Measurements from ENCODE around the gene ZNF574.
A peak's percentile ranks its signal among the peaks of the same experiment; 100 is the strongest.

The ZNF574 gene

DNA sequence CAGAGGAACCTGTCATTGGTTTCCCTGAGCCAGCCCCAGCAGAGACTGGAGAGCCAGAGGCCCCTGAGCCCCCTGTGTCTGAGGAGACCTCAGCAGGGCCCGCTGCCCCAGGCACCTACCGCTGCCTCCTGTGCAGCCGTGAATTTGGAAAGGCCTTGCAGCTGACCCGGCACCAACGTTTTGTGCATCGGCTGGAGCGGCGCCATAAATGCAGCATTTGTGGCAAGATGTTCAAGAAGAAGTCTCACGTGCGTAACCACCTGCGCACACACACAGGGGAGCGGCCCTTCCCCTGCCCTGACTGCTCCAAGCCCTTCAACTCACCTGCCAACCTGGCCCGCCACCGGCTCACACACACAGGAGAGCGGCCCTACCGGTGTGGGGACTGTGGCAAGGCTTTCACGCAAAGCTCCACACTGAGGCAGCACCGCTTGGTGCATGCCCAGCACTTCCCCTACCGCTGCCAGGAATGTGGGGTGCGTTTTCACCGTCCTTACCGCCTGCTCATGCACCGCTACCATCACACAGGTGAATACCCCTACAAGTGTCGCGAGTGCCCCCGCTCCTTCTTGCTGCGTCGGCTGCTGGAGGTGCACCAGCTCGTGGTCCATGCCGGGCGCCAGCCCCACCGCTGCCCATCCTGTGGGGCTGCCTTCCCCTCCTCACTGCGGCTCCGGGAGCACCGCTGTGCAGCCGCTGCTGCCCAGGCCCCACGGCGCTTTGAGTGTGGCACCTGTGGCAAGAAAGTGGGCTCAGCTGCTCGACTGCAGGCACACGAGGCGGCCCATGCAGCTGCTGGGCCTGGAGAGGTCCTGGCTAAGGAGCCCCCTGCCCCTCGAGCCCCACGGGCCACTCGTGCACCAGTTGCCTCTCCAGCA is 4.2 kb downstream of the ZNF574 start:
- no peak for DNase-seq (ENCODE audit: low read depth)

DNA sequence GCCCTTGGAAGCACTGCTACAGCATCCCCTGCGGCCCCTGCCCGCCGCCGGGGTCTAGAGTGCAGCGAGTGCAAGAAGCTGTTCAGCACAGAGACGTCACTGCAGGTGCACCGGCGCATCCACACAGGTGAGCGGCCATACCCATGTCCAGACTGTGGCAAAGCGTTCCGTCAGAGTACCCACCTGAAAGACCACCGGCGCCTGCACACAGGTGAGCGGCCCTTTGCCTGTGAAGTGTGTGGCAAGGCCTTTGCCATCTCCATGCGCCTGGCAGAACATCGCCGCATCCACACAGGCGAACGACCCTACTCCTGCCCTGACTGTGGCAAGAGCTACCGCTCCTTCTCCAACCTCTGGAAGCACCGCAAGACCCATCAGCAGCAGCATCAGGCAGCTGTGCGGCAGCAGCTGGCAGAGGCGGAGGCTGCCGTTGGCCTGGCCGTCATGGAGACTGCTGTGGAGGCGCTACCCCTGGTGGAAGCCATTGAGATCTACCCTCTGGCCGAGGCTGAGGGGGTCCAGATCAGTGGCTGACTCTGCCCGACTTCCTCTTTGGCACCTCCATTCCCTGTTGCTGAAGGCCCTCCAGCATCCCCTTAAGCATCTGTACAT is 4.9 kb downstream of the ZNF574 start:
- no peak for DNase-seq (ENCODE audit: low read depth)

DNA sequence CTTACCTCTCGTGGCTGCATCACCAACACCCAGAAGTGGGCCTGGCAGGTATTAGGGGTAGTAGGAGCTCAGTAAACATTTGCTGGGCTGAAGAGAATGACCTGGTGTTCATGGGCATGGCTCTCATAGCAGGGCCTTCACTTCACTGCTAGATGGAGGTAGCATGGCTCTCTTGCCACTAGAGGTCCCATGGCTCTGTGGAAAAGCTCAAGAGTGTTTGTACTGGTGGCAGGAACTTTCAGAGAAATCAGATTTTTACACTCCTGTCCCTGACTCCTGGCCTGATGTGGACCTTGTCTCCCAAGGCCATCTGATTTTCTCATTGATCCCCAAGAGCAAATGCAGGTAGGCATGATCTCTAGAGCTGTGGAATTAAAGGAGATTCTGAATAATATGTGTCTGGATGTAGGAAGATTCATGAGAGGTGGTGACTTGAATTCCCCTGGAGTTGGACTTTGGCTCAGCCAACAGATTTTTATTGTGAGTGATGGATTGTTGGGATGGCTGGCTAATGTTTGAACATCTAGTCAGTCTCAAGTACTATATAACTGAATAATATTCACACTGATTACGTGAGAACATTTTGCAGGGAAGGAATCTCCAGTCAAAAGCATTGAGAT is 5.7 kb downstream of the ZNF574 start:
- no peak for DNase-seq (ENCODE audit: low read depth)

DNA sequence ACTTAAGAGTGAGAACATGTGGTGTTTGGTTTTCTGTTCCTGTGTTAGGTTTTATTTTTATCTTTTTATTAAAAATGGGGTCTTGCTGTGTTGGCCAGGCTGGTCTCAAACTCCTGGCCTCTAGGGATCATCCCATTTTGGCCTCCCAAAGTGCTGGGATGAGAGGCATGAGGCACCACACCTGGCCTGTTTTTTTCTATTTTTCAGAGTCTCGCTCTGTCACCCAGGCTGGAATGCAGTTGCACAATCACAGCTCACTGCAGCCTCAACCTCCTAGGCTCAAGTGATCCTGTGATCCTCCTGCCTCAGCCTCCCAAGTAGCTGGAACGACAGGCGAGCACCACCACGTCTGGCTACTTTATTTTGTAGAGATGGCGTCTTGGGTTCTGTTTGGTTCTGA is 7.6 kb downstream of the ZNF574 start:
- DNase-seq (ENCODE audit: low read depth) = no peak

DNA sequence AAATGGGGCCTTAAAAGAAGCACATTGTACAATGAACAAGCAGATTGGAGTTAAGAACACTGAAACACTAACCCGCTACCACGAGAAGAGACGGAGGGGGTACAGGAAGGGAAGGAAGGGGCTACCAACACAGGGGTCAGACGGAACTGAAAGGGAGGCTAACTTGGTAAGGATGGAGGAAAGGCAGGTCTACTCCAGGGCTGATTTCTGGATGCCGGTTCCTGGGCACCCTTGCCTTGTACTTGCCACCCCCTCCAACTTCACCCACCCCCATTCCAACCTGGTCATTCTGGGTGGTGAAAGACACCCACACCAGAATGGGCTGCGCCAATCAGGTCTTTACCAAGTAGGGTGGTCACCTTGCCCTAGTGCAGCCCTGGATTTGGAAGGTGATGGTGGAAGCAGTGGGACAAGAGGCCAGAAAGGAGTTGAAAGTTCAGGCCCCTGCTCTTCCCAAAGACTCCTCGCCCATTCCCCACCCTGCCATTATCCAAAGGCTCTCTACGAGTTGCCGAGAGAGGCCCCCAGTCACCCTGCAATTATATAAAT is 10.3 kb downstream of the ZNF574 start:
- no peak for DNase-seq (ENCODE audit: low read depth)

DNA sequence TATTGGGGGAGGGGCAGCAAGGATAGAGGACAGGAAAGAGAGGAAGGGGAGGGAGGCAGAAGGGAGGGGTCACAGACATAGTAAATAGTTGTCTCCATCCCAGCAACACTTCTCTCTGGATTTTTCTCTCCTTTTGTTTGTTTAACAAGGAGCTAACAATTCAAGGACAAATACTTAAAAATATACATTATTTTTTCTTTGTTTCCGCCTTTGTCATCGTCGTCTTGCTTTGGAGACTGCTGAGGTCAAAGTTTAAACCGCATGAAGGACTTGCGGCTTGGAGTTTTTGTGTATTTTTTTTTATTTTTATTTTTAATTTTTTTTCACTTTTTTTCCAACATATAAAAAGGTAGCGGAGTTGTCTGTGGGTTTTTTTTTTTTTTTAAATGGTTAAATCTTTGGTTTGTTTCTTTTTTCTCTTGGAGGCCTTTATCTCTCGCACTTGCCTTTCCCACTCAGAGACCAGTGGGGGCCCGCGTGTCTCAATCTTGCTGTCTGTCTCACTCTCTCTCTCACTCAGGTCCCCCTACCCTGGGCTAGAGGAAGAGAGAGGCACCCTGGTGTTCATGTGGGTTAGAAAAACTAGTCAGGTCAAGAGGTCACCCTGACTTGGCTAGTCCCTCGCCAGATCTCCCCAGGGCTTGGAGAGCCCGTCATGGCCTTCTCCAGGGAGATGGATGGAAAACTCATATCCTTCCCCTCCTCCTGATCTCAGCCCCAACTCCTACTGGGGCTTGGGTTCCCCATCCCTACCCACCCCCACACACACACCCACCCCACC is 11.0 kb downstream of the ZNF574 start:
- no peak for DNase-seq (ENCODE audit: low read depth)

DNA sequence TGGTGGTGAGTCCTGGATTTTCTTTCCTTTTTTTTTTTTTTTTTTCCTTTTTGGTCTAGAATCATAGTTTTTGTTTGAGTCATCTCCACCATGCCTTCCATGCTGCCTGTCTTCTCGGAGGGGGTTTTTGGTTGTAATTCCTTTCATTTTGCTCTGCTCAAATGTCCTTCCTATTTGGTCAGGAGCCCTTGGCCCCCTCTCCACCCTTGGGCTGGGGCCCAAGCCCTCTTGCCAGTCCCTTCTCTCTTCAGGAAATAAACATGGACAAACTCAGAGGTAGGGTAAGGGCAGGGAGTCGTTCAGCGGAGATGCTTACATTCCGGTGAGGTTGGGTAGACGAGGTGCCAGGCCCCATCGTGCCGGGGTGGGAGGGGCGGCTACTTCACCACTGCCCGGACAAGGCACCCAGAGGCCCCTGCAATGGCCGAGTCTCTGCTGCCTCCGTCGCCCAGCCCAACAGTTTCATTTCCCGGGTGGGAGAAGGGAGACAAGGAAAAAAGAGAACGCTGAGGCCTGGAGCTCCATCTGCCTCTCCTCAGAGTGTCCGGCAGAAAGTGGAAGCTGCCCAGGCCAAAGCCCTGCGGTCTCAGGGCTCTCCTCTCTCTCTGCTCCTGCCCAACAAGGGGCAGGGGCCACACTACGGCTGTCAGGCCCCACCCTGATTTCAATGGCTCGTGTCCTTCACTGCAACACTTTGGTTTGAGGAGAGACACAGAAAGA is 12.7 kb downstream of the ZNF574 start:
- no peak for DNase-seq (ENCODE audit: low read depth)

DNA sequence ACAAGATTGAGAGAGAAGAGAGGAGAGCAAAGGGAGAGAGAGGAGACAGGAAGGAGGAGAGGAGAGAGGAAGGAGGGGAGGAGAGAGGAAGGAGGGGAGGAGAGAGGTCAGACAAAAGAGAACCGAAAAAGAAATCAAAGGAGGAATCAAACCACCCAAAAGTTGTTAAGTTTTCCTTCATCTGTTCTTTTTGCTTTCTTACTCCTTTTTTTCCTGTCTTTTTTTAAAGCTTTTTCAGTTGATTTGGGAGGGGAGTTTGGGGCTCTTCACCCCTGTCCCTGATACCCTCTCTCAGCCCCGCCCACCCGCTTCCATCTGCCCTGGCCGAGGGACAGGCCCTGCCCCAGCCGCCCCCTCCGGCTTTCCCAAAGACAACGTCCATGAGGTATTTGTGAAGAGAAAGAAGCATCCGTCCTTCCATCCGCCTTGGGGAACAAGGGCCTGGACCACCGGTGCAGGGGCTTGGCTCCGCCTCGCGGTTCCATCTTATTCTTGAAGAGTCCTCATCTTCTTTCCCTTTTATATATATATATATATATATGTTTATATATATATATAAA is 13.3 kb downstream of the ZNF574 start:
- DNase-seq (ENCODE audit: low read depth) = no peak

DNA sequence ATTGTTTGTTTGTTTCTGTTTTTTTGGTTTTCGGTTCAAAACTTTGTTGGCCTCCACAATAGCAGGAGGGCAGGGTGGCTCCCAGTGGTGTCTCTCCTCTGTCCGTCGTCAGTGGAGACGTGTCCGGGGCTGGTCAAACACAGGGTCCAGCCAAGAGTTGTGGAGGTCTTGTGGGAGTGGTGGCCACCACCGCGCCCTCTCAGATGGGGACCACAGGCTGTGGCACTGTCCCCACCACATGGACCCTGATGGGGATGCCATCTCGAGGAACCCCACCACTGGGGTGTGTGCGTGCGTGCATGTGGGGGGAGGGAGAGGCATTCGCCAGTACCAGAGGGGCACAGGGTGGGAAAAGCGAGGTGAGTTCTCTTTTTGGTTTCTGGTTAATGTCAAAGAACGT is 13.8 kb downstream of the ZNF574 start:
- DNase-seq (ENCODE audit: low read depth) = no peak

DNA sequence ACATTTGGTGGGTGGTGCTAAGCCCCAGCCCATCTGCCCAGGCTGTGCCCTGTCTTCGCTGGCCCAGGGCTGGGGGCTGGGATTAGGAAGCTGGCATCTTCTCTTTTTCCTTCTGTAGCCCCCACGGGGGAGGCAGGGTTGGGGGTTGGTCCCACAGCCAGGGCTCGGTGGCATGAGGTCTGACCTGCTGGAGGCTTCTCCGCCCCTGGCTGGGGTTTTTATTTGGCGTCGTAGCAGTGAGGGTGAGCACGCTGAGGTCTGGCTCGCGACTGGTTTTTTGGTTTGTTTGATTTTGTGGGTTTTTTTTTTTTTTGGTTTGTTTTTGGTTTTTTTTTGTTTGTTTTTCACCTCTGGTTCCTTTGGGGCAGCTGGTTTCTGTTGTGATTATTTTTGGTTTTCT is 14.7 kb downstream of the ZNF574 start:
- DNase-seq (ENCODE audit: low read depth) = no peak

DNA sequence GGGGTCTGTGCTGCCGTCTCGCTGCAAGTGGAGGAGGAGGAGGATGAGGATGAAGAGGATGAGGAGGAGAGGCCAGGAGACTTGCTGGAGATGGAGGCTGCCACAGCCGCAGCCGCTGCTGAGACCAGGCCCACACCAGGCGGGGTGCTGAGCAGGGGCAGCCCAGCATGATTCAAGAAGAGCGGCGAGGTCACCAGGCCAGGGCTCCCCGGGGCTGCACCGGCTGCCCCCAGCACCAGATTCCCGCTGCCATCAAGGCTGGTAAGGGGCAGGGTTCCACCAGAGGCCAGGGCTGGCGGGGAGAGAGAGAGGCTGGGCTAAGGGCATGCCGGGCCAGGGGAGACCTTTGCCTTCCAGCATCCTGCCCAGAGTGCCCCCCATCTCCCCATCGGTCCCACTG is 15.3 kb downstream of the ZNF574 start:
- no peak for DNase-seq (ENCODE audit: low read depth)

DNA sequence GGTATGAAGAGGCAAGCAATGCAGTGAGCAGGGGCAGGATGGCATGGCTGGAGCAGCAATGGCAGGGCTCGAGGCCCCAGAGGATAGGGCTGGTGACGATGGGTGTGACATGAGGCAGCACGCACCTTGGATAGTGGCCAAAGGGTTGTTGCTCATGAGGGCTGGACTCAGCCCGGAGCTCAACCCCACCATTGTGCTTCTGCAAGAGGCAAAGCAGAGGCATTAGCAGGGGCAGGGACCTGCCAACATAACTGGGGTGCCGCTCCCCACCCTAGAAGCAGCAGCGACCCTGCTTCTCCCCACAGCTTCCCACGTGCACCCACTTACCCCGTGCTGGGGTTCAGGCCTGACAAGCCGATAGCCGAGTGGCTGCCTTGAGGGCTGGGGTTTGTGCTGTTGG is 15.8 kb downstream of the ZNF574 start:
- no peak for DNase-seq (ENCODE audit: low read depth)

DNA sequence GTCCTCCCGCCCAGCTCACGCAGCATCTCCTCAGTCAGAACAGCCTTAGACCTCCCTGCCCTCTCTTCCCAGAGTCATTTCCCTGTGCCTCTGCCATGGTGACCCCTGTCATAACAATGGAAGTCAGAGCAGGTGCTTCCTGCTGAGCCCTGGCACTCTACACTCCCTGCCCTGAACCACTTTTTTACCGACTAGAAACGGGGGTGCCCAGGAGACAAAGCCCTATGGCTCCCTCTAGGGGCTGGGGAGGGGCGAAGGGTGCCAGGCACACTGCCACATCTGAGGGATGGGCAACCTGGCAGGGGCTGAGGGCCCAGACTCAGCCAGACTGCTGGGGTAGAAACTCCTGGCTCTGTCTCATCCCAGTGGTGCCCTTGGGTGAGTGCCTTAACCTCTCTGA is 16.4 kb downstream of the ZNF574 start:
- peak; percentile 31 for DNase-seq (ENCODE audit: low read depth)

DNA sequence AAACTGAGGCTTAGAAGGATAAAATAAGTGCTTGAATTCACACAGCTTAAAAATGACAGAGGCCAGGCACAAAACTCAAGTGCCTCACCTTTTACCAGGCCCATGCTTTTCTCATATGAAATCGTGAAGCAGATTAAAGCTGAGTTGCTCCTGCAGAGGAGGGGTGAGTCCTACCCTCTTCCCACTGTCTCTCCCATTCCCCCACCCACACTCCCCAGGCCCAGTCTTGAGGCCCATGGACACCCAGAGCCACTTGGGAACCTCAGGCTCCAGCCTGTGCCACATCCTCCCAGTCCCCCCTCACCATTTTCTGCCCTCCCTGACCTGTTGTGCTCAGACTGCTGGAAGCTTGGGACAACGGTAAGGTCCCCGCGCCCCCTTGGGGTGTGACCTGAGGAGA is 17.5 kb downstream of the ZNF574 start:
- no peak for DNase-seq (ENCODE audit: low read depth)

DNA sequence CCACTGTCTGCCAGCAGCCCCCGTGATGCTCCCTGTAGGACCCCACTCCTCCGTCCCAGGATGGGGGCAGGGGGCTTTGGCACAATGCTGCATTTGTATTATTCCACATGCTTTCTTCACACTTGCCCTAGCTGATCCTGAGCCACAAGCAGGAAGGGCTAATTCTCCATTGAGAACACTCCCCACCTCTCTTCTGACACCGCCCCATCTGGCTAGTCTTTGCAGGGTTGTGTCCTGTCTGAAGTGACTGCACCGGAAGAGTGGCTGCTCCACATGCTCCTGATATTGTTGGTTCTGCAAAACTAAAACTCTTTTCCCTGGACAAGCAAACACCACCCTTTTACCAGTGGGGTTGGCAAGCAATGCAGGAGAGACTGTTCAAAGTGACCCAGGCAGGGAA is 18.0 kb downstream of the ZNF574 start:
- DNase-seq (ENCODE audit: low read depth) = no peak

DNA sequence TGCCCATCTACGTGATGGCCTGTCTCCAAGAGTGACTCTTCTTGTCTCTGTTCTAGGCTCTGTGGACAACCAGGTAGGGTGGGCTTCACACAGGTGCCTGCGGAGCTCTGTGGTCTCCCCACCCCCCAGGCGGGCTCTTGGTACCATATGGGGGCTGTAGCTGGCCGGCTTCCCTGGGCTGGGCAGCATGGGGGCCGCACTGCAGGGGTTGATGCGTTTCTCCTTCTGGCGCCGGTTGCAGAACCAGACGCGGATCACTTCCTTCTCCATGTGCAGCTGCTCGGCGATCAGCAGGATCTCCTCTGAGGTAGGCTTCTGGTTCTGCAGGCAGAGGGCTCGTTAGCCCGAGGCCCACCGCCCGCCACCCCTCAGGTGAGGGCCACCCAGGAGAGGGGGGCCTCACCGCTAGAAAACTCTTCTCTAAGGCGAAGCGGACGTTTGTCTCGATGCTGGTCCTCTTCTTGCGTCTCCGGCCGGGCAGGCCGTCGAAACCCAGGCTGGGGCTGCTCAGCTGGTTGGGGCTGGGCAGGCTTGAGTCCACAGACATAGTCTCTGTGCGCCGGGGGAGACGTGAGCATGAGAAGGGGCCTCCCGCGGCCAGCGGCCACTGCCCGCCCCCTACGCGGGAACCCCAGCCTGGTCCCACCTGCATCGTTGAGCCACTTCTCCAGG is 19.3 kb downstream of the ZNF574 start:
- DNase-seq (ENCODE audit: low read depth) = no peak

DNA sequence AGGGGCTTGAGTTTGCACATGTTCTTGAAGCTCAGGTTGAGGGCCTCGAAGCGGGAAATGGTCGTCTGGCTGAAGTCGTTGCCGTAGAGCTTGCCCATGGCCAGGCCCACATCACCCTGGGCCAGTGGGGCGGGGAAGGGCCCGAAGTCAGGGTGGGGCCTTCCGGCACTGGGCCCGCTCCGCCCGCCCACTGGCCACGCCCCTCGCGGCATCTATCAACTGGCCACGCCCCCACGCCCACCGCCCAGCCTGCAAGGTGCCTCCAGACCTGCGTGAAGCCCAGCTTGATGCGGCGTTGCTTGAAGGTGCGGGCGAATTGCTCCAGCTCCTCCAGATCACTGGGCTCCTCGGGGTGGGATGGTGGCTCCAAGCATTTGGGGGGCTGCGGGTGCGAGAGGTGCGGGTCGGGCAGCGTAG is 19.9 kb downstream of the ZNF574 start:
- no peak for DNase-seq (ENCODE audit: low read depth)

DNA sequence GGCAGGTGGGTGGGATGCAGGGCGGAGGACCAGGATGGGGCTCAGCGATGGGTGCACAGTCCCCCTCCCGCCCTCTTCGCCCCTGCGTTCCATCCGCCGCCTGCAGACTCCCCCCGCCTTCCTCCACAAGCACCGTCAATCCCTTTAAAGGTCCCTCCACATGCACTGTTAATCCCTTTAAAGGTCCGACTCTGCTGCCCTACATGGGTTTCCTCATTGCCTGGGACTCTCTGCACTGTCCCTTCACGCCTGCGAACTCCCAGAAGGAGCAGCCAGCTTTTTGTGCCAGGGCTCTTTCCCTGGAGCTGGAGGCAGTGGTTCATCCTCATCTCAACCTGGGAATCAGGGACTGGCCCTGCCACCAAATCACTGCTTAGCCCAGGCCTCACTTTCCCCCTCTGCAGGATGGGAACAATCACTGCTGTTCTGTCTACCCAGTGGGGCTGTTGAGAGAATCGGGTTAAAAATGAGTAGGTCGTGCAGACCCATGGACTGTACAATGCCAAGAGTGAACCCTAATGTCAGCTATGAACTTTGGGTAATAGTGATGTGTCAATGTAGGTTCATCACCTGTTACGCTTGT is 20.4 kb downstream of the ZNF574 start:
- DNase-seq (ENCODE audit: low read depth) = no peak

DNA sequence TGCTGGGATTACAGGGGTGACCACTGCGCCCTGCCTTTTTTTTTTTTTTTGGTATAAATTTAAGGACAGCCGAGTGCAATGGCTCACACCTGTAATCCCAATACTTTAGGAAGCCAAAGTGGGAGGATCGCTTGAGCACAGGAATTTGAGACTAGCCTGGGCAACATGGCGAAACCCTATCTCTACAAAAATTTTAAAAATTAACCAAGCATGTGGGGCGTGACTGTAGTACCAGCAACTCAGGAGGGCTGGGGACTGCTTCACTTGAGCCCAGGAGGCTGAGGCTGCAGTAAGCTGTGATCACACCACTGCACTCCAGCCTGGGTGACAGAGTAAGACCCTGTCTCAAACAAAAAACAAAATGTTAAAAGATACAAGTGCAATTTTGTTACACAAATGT is 21.5 kb downstream of the ZNF574 start:
- no peak for DNase-seq (ENCODE audit: low read depth)

DNA sequence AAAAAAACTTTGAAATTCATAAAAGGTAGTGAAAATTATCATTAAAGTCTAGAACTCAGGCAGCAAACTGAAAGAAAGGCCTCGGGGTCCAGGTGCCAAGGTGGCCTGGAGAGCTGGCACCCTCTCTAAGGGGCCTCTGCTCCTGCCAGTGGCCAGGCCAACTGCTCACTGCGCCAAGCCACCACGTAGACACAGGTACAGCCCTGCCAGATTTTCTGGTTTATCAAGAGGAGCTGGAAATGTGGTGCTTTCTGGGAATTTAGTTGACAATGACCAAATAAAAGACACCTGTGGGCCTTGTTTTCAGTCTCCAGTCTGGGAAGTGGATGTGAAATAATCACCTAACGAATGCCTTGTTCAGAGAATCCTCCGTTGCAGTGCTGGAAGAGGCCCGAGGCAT is 22.8 kb downstream of the ZNF574 start:
- DNase-seq (ENCODE audit: low read depth) = no peak

Measured in activated T-cell treated with anti-CD3 and anti-CD28 coated beads for 48 hours (primary cell).